Measurements from ENCODE around the gene MLC1. TPM values are rescaled to one million over a fixed set of nuclear protein-coding genes. Genes with fewer than 3 reads are reported as not detected.

Gene MLC1
- total and polyA plus RNA-seq, 4 donors: 0.65 to 2.6 (median 0.77) TPM

- DNase-seq (no peak), ATAC-seq (ENCODE audit: insufficient read depth, low FRiP score) (no peak)
- no peak overlapping the region for H3K4me3 ChIP-seq
- peaks cover 7 to 8% (median 8%) of the 10 kb centered on the region in 3 donors for H3K27me3 ChIP-seq (ENCODE audit: control insufficient read depth in 3 of 3, insufficient read depth in 3 of 3, low read length in 2 of 3)
- H3K9ac ChIP-seq (ENCODE audit: insufficient read depth in 1 of 2, low read length in 2 of 2): no peak overlapping the region
- no peaks in the 10 kb centered on the region for H3K36me3 ChIP-seq (ENCODE audit: control insufficient read depth in 4 of 4, insufficient read depth in 4 of 4, low read length in 4 of 4)
- 86 to 94% methylated on average over 22 to 27 of the region's 27 CpGs for WGBS, 2 donors
- no peaks in the 10 kb centered on the region for H3K4me1 ChIP-seq (ENCODE audit: control insufficient read depth in 5 of 5, insufficient read depth in 5 of 5, low read length in 5 of 5)
- no peak for TF ChIP-seq CTCF (IDR thresholded peaks at IDR 0.05; ENCODE audit: control extremely low read depth, extremely low read depth)
- no peaks in the 10 kb centered on the region for H3K9me3 ChIP-seq (ENCODE audit: control insufficient read depth in 4 of 4, insufficient read depth in 3 of 4, low read length in 3 of 4)
- no peak overlapping the region for H3K27ac ChIP-seq (ENCODE audit: low read depth in 1 of 2, low read length in 1 of 2)
These were observed 38.6 kb downstream of the MLC1 start for GRCh38 chr22:50046481-50047245.

GRCh38 chr22:50046019-50046415 lies 39.2 kb downstream of the MLC1 start:
- ATAC-seq (ENCODE audit: insufficient read depth, low FRiP score) (no peak), DNase-seq (no peak)
- Histone ChIP-seq H3K4me3 (no peak overlapping the region), H3K4me1 (ENCODE audit: control insufficient read depth in 5 of 5, insufficient read depth in 5 of 5, low read length in 5 of 5) (no peaks in the 10 kb centered on the region), H3K9me3 (ENCODE audit: control insufficient read depth in 4 of 4, insufficient read depth in 3 of 4, low read length in 3 of 4) (no peaks in the 10 kb centered on the region), H3K36me3 (ENCODE audit: control insufficient read depth in 4 of 4, insufficient read depth in 4 of 4, low read length in 4 of 4) (no peaks in the 10 kb centered on the region), H3K27me3 (ENCODE audit: control insufficient read depth in 3 of 3, insufficient read depth in 3 of 3, low read length in 2 of 3) (peaks cover 7 to 8% (median 8%) of the 10 kb centered on the region in 3 donors), H3K9ac (ENCODE audit: insufficient read depth in 1 of 2, low read length in 2 of 2) (no peak overlapping the region), H3K27ac (ENCODE audit: low read depth in 1 of 2, low read length in 1 of 2) (no peak overlapping the region)
- TF ChIP-seq CTCF (IDR thresholded peaks at IDR 0.05; ENCODE audit: control extremely low read depth, extremely low read depth): no peak
- 76 to 90% methylated on average over 19 of the region's 19 CpGs for WGBS, 2 donors

- Histone ChIP-seq H3K36me3 (ENCODE audit: control insufficient read depth in 4 of 4, insufficient read depth in 4 of 4, low read length in 4 of 4) (no peaks in the 10 kb centered on the region), H3K27ac (ENCODE audit: low read depth in 1 of 2, low read length in 1 of 2) (no peak overlapping the region), H3K9ac (ENCODE audit: insufficient read depth in 1 of 2, low read length in 2 of 2) (no peak overlapping the region), H3K27me3 (ENCODE audit: control insufficient read depth in 3 of 3, insufficient read depth in 3 of 3, low read length in 2 of 3) (peaks cover 7 to 8% (median 8%) of the 10 kb centered on the region in 3 donors), H3K4me3 (no peak overlapping the region), H3K9me3 (ENCODE audit: control insufficient read depth in 4 of 4, insufficient read depth in 3 of 4, low read length in 3 of 4) (no peaks in the 10 kb centered on the region), H3K4me1 (ENCODE audit: control insufficient read depth in 5 of 5, insufficient read depth in 5 of 5, low read length in 5 of 5) (no peaks in the 10 kb centered on the region)
- WGBS, 2 donors: 78 to 86% methylated on average over 31 to 35 of the region's 35 CpGs
- DNase-seq (no peak), ATAC-seq (ENCODE audit: insufficient read depth, low FRiP score) (no peak)
- TF ChIP-seq CTCF (IDR thresholded peaks at IDR 0.05; ENCODE audit: control extremely low read depth, extremely low read depth): no peak
These were observed 39.8 kb downstream of the MLC1 start for GRCh38 chr22:50045211-50046018.

Measured in lung (tissue), 12 donors.